Epithelial cell of proximal tubule (primary cell): Measurements from ENCODE around the gene ALPK3. TPM values are rescaled to one million over a fixed set of nuclear protein-coding genes. Genes with fewer than 3 reads are reported as not detected.

ENCODE experiments used
- DNase-seq: peaks from one replicate; pipeline ENCODE4 v3.0.0-alpha.2; 2011; ENCODE audit warnings: low read depth
- H3K4me3 ChIP-seq: 2 replicates; pipeline ENCODE4 v1.5.1; 2011; ENCODE audit warnings: low read depth, mild to moderate bottlenecking, low read length
- total RNA-seq: library from RNA; depleted of rRNA; stranded (reverse); fragments of >200 nt; gene quantifications from 2 replicates; pipeline ENCODE4 v1.2.3, GENCODE V29; 2015
- TF ChIP-seq, protein P1 (sequence below): conservative IDR thresholded peaks from 2 replicates; pipeline ENCODE4 v1.5.1; 2012; ENCODE audit warnings: low read depth, mild to moderate bottlenecking, low read length

Gene ALPK3
- total RNA-seq, 1 donor from 2014 or later = 30.8 TPM

DNA sequence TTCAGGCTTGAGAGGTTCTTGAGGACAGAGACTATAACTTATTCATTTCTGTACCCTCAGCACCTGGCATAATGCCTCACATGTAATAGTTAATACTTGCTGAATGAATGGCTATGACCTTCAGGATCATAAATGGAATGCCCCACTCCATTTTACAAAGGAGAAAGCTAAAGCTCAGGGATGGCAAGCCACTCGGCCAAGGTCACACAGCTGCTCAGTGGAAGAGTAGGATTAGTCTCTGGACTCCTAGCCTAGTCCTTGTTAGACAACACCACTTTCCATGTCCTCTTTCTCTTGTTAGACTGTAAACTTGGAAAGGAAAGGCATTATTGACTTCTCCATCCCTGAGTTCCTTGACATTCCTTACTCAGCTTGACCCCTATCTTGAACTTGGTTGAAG lies 3.2 kb upstream of the ALPK3 start:
- TF ChIP-seq, protein P1, sequence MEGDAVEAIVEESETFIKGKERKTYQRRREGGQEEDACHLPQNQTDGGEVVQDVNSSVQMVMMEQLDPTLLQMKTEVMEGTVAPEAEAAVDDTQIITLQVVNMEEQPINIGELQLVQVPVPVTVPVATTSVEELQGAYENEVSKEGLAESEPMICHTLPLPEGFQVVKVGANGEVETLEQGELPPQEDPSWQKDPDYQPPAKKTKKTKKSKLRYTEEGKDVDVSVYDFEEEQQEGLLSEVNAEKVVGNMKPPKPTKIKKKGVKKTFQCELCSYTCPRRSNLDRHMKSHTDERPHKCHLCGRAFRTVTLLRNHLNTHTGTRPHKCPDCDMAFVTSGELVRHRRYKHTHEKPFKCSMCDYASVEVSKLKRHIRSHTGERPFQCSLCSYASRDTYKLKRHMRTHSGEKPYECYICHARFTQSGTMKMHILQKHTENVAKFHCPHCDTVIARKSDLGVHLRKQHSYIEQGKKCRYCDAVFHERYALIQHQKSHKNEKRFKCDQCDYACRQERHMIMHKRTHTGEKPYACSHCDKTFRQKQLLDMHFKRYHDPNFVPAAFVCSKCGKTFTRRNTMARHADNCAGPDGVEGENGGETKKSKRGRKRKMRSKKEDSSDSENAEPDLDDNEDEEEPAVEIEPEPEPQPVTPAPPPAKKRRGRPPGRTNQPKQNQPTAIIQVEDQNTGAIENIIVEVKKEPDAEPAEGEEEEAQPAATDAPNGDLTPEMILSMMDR = no peak
- no peak for DNase-seq
- no peak overlapping the region for H3K4me3 ChIP-seq

DNA sequence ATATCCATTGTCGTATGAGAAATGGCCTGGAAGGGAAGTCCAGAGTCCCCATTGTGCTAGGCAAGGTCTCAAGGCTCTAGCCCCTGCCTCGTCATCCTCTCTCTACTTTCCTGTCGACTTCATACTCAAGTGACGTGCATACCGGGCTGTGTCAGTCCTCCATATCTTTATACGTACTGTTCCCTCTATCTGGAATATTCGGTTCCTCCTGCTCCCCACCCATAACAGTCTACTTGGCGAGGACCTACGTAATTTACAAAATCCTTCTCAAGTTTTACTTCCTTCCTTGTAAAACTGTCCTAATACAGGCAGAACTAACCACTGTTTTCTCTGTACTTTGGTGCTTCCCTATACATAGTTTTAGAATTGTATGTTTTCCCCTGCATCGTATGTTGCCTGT lies 2.2 kb upstream of the ALPK3 start:
- DNase-seq = no peak
- no peak overlapping the region for H3K4me3 ChIP-seq
- TF ChIP-seq, protein P1 = no peak

DNA sequence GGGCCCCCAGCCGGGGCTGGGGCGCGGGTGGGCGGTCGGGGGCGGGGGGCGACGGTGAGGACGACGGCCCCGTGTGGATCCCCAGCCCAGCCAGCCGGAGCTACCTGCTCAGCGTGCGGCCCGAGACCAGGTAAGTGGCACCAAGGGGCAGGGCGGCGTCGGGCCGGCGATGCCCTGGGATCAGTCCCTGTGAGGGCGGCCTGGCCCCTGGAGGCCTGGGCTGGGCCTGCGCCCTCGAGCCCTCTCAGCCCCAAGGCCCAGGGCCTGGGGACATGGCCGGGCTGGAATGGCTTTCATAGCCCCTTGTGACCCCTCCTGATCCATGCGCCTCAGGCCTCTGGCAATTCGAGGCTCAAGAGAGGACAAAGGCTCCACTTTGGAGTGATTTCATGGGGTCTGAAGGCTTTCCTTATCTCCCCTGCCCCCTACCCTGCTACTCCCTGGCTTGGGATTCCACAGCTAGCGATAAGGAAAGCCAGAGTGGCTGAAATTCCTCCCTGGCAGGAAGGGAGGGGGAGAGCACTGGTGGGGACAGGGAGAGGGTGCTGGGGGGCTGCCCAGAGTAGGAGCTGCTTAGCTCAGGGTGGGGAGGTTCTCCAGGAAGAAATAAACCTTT lies 418 bp downstream of the ALPK3 start:
- no peak for DNase-seq
- H3K4me3 ChIP-seq = peak overlapping the region; percentile 42
- TF ChIP-seq, protein P1 = no peak

DNA sequence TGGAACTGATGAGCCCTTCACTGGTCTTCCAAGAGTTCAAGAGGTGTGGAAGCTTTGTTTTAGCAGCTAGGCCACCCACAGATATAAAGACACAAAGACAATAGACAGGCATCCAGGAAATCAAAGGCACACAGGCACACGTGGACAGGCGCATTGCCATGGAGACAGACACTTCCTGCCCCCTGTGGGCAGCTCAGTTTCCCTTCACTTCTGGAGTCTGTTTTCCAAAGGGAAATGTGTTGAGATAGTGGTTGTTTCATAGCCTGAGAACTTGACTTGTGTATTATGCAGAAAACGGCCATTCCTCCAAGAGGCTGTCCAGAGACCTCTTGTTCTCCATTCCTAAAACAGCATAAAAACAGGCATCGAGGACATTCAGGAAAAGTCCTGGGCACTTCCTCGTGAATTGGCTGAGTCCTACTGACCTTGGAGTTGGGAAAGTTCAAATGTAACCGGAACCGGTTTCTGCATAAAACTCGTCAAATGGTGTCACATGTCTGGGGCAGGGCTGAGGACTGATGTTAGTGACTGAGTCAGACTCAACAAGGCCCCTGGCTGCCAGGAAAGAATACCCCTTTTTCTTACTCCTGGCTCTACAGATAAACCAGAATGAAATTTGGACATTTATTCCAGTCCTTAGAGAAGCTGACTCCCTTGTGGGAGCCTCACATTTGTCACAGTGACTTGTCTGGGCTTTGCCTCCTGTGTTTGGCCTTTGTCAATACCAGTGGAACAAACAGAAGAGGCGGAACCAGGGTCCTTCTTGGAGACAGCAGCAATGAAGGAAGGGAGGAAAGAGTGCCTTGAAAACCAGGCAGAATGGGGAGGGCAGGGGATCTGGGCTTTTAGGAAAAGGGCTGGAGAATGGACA lies 1.3 kb downstream of the ALPK3 start:
- peak overlapping the region; percentile 42 for H3K4me3 ChIP-seq
- no peak for DNase-seq
- TF ChIP-seq, protein P1 = no peak

DNA sequence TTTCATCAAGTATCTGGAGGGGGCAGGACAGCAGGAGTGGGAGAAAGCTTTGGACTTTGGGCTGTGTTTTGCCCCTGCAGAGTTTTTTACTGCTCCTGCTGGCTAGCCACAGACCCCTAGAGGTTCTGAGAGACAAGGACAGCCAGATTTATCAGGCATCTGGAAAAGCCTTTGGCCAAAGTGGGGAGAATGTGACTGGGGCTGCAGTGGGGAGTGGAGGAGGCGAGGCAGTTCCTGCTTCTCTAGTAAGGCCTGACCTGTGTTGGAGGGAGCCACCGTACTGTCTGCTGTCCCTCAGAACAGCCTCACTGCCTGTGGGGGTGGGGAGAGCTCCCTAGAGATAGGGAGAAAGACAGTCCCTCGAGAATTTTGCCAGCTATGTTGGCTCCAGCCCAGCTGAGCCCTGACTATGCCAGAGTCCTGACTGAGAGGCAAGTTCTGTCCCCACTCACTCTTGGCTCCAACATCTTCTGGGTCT lies 2.2 kb downstream of the ALPK3 start:
- H3K4me3 ChIP-seq = no peak overlapping the region
- no peak for DNase-seq
- TF ChIP-seq, protein P1 = peak; percentile 19

DNA sequence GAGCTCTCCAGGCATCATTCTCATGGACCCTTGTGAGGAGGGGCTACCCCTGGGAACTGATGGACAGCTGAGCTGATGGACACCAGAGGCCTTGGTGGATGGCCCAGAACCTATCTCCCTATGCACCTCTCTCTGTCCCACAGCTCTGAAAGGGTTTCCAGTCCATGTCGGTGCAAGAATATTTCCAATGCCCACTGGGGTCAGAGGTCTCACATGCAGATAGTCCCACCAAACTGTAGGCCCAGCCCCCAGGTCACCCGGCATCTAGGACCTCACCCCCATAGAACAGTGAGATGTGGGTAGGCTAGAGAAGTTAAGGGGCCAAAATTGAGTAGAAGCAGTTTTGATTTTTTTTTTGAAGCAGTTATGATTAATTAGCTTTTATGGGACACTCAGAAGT lies 2.6 kb downstream of the ALPK3 start:
- no peak overlapping the region for H3K4me3 ChIP-seq
- TF ChIP-seq, protein P1 = no peak
- no peak for DNase-seq
